ENCODE results near the gene ZNF627. TPM values are rescaled to one million over a fixed set of nuclear protein-coding genes. Genes with fewer than 3 reads are reported as not detected.
"Not testable (repeated sequence)": the region's sequence is repeated elsewhere in the genome, so short reads cannot be mapped to it uniquely, and the experiment has no call there.

Gene ZNF627
- total RNA-seq = 1 to 10 TPM; 8.5 to 8.8 TPM
- long read RNA-seq, donor 1, partial matches to known transcripts = 0 of 6 reads
- long read RNA-seq, donor 1, other reads (novel, unspliced or antisense) = 3 of 6 reads
- long read RNA-seq, donor 2, transcript ZNF627-201 (4 exons, 2,840 nt) = major isoform, 16 of 20 reads
- long read RNA-seq, donor 2, partial matches to known transcripts = 0 of 20 reads
- long read RNA-seq, donor 2, other reads (novel, unspliced or antisense) = 3 of 20 reads

- DNase-seq (ENCODE audit: low spot score) = peak; percentile 100
- intact Hi-C loops (cut with DNase I) = no loop called here
Observed at GRCh38 chr19:11597202-11598102, at the start of gene ZNF627. Gene ZNF627, plus strand, starts transcription at chr19:11597483. Its CDS starts 145 bp downstream, at chr19:11597628.

- intact Hi-C loops (cut with DNase I) = loop anchor here in 1 of 2 donors (2.0 kb wide), 1 partner anchor 79 kb away; no protein-coding TSS in a partner anchor
- DNase-seq (ENCODE audit: low spot score) = no peak
Observed at GRCh38 chr19:11547929-11548700, 49.2 kb upstream of the ZNF627 start.

GRCh38 chr19:11549386-11549953, 47.8 kb upstream of the ZNF627 start:
- intact Hi-C loops (cut with DNase I) = no loop called here
- no peak for DNase-seq (ENCODE audit: low spot score)

DNA sequence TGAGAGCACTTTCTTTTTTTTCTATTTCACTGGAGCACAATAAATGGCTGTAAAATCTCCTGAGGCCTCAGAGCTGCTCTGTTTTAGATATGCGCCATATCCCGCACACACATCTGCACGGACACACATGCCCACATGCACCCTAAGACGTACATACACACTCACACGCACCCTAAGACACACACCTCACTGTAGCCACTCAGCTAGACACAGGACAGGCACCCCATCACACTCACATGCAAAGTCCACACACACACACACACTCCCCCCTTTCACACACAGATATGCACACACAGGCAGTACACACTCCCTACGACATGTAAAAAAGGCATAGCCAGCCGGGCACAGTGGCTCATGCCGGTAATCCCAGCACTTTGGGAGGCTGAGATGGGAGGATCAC, 47.0 kb upstream of the ZNF627 start:
- intact Hi-C loops (cut with DNase I) = no loop called here
- DNase-seq (ENCODE audit: low spot score) = no peak

GRCh38 chr19:11551603-11552235, 45.6 kb upstream of the ZNF627 start:
- intact Hi-C loops (cut with DNase I) = no loop called here
- peak; percentile 88 for DNase-seq (ENCODE audit: low spot score)

DNA sequence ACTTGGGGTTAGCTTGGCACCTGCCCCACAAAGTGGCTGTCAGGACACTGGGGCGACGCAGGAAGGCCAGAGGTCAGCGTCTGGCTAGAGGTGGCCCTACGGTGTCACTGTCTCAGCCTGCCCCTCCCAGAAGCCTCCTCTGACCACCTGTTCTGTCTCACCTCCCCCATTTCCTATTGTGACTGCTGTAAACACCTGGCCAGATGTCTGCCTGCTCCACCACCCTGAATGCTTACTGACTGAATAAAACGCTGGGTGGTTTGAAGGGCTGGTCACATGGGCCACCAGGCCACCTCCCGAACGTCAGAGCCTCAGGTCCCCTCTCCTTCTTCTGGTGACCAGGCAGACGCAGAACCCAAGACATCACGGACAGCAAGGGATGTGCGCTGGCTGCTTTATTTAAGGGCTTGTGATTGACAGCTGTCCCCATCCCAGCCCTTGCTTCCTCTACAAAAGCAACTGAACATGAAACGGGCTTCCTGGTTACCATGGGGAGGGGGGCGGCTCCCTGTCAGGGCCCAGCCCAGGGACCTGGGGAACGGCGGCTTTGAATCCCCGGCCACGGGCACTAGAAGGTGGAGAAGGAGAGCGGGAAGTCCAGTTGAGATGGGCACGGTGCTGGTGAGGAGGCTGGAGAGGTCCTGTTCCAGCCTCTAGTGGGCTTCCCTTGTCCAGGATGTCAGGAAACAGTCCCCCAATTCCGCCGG, 44.5 kb upstream of the ZNF627 start:
- no peak for DNase-seq (ENCODE audit: low spot score)

GRCh38 chr19:11554160-11554559, 43.1 kb upstream of the ZNF627 start:
- intact Hi-C loops (cut with DNase I) = no loop called here
- no peak for DNase-seq (ENCODE audit: low spot score)

More for the DNA sequence above, 44.5 kb upstream of the ZNF627 start:
- intact Hi-C loops (cut with DNase I) = no loop called here

- intact Hi-C loops (cut with DNase I) = no loop called here
- DNase-seq (ENCODE audit: low spot score) = no peak
Observed at GRCh38 chr19:11555246-11555645, 42.0 kb upstream of the ZNF627 start.

DNA sequence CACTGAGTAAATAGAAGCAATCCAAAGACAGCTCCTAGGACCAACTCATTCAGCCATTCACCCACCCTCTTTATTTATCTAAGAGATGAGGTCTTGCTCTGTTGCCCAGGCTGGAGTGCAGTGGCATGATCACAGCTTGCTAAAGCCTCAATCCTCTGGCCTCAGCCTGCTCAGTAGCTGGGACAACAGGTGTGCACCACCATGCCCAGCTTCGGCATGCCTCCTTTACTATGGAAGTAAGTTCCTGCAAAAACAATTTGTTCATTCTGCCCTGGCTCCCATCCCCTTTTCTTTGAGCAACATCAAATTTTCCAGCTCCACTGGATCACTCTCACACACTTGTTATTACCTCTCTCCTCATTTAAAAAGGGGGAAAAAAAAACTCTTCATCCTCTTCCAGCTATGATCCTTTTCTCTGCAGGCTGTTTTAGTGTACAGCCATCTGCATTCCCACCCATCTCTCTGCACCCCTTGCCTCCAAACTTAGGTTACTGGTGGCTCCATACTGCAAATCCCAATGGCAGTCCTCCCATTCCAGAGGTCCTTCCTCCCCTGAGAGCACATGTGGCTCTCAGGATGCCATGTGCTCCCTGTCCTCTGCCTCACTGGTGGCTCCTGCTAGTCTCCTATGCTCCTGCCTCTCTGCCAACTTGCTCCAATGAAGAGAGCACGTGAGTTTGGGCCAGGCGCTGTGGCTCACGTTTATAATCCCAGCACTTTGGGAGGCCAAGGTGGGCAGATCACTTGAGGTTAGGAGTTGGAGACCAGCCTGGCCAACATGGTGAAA, 40.5 kb upstream of the ZNF627 start:
- no peak for DNase-seq (ENCODE audit: low spot score)

DNA sequence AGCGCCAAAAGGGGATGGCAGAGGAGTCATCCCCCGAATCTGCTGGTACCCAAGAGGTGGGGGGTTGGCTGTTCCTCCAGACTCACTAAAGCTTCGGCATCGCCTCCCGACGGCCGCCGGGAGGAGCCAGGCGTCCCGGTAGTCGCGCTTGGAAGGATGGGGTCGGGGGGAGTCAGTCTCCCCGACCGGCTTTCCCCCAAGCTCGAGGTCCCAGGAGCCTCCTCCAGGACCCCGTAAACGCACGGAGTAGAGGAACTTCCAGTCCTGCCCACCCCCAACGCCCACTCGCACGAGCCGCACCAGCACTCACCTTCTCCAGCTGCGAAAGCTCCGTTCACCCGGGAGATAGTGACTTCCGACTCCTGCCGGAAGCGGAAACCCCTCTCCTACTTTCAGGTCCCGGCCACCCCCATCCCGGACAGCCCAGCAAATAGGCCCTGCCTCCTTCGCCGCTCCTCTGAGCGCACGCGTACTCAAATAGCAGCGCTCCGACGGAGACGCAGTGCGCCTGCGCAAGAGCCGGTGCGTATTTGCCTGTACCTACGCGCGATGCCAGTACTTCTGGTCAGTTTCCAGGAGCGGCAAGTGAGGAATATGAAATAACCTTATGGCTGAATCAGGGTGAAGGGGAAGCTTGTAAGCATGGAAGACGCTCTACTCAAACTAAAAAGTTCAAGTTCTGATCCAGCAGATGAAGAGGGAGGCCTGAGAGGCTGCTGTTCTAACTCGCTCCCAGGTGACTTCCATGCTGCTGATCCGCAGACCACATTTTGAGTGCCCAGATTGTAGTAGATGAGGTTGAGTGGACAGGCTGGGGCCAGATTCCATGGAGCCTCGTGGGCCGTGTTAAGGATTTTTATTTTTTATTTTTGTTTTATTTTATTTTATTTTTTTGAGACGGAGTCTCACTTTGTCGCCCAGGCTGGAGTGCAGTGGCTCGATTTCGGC, 38.1 kb upstream of the ZNF627 start, which contains the start of gene ELOF1:
ELOF1 (minus strand) TSS at position 350 of the 948 bp plus-strand sequence. CDS start 4,883 bp downstream, outside the sequence.
- DNase-seq (ENCODE audit: low spot score) = peak; percentile 99
- intact Hi-C loops (cut with DNase I) = no loop called here

More for the DNA sequence above, 40.5 kb upstream of the ZNF627 start:
- intact Hi-C loops (cut with DNase I) = no loop called here

DNA sequence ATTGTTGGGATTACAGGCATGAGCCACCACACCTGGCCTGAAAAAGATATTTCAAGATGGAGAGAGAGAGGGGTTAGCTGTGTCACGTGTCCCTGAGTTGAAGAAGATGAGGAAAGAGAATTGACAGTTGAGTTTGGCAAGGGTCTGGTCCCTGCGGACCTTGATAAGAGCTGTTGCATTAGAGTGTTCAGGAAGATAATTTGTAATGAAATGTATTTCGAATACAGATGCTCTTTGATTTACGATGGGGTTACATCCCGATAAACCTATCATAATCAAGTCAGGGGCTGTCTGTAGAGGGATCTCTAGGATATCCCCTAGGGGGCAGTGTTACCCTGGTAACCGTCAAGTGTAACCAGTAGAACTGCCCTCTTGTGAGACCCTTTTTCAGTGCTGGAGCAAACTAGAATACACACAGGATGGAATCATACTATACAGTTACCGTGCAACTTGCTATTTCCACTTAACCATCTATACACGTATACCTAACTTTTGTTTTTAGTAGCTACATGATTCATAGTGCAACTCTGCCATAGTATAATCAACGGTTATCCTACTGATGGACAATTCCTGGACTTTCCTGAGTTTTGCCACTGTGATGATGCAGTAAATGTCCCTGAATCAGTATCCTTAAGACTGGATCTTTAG, 36.8 kb upstream of the ZNF627 start:
- no peak for DNase-seq (ENCODE audit: low spot score)
- intact Hi-C loops (cut with DNase I) = no loop called here

DNA sequence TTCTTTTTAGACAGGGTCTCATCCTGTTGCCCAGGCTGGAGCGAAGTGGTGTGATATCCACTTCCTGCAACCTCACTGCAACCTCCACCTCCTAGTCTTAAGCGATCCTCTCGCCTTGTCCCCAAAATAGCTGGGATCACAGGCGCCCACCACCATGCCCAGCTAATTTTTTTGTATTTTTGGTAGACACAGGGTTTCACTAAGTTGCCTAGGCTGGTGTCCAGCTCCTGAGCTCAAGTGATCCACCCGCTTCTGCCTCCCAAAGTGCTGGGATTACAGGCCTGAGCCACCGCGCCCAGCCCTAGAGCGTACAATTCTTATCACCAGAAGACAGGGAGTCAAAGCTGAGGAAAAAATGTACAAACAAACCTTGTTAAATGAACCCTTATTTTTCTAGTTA, 33.8 kb upstream of the ZNF627 start:
- DNase-seq (ENCODE audit: low spot score) = no peak
- intact Hi-C loops (cut with DNase I) = no loop called here

- intact Hi-C loops (cut with DNase I); DNase-seq (ENCODE audit: low spot score): not testable (repeated sequence)
Observed at GRCh38 chr19:11564082-11564807, 33.0 kb upstream of the ZNF627 start.

- intact Hi-C loops (cut with DNase I); DNase-seq (ENCODE audit: low spot score): not testable (repeated sequence)
Observed at GRCh38 chr19:11565649-11565980, 31.7 kb upstream of the ZNF627 start.

GRCh38 chr19:11566164-11566563, 31.1 kb upstream of the ZNF627 start:
- intact Hi-C loops (cut with DNase I) = no loop called here
- no peak for DNase-seq (ENCODE audit: low spot score)
